HG02840 (cell line): ENCODE results near the gene CCDC12.

ENCODE experiments used
- ATAC-seq: cut with Tn5 transposase; IDR thresholded peaks from one replicate; pipeline ENCODE4 v1.9.1; 2021; ENCODE audit warnings: mild to moderate bottlenecking, moderate library complexity, moderate number of reproducible peaks; ENCODE audit not compliant: unreplicated experiment, low FRiP score

Gene CCDC12

DNA sequence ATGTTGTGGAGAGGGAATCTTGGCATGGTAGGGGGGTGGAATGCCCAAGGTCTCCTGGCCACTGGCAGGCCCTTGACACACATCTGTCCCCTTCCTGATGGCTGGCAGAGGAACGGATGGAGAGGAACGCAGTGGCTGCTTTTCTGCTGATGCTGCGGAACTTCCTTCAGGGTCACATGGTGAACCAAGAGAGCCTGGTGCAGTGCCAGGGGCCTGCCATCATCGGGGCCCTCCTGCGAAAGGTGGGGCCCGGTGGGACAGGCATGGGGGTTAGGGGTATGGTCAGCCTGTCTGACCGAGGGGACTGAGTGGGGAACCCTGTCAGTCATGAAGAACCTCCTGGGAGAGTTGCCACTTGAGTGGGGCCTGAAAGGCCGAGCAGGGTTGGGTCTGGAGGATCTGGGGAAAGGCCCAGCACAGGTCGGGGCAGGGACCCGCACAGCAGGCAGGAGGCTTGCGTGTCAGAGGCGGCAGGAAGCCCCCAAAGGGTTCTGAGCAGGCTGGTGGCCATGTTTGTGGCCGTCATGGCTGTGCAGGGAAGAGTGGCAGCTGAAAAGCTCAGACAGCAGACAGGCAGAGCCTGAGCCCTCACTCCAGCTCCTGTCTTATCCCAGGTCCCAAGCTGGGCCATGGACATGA lies 21.0 kb upstream of the CCDC12 start:
- no peak for ATAC-seq

- ATAC-seq: no peak
Measured at GRCh38 chr3:46996689-46997452, 20.3 kb upstream of the CCDC12 start.

DNA sequence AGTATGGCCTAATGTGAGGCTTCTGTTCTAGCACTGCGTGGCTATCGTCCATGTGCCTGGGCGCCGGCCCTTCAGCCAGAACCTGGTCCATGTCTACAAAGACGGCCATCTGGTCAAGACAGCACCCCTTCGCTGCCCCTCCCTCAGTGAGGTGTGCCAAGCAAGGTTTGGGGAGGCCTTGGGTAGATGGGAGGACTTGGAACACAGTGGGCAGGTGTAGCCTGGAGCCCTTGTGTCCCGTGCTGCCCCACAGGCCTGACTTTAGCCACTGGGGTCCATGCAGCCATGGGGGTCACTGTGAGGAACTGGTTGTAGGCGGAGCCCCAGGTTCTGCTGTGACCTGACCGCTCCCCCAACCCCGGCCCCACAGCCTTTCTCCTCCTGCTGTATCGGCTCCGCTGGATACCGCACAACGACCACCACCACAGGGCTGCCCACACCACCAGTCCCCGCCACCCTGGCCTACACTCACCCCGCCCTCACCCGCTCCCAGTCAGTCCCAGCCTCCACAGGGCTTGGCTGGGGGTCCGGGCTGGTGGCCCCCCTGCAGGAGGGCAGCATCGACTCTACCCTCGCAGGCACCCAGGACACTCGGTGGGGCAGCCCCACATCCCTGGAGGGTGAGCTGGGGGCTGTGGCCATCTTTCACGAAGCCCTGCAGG lies 19.5 kb upstream of the CCDC12 start:
- no peak for ATAC-seq

GRCh38 chr3:46994801-46995731 lies 18.5 kb upstream of the CCDC12 start:
- no peak for ATAC-seq

DNA sequence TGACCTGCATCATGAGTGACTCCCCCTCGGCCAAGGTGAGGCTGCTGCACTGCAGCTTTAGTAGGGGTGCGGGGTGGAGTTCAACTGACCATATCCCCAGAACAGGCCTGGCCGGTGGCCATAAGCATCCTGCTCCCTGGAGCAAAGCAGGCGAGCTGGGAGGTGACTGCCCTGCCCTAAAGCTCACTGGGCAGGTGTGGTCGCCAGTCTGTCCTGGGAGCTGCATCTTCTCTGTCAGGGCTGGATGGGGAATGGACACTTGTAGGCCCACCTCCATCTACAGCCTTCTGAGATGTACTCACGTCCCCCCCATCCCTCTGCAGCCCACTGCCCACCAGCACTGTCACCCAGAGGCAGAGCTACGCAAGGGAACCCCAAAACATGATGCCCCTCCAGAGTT lies 17.4 kb upstream of the CCDC12 start:
- no peak for ATAC-seq

DNA sequence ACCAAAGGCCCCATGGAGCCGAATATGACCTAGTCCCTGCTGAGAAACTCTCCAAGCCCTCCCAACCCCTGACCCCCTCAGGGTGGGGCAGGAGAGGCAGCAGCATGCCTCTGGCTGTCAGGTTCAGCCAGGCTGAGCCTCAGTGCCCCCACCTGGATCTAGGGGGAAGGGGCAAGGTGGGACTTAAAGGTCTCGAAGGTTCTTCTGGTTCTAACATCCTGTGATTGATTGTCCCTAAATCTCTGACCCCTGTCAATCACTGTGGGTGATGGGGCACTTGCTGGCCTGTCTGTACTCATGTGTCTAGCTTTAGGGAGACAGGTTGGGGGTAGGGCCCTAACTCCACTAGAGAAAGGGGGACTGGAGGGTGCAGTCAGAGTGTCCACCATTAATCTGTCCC lies 16.7 kb upstream of the CCDC12 start:
- no peak for ATAC-seq

DNA sequence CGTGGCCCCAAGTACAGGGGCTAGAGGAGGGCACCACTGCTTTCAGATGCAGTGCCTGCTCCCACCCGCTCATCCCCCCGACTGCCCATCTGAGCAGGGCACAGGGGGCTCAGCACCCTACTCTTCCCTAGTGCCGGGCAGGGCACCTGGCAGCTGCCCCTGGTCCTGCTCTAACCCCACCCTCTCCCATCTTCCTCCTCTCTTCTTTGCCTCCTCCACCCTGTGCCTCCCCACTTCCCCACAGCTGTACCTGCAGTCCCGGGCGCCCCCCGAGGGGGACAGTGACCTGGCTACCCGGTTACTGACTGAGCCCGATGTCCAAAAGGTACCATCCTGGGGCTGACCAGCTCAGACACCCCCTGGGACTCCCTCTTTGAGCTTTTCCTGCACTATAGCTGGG lies 15.7 kb upstream of the CCDC12 start:
- no peak for ATAC-seq

- ATAC-seq: no peak
Measured at GRCh38 chr3:46991406-46992165, 15.0 kb upstream of the CCDC12 start.

- ATAC-seq: no peak
Measured at GRCh38 chr3:46990573-46991374, 14.2 kb upstream of the CCDC12 start.

- ATAC-seq: no peak
Measured at GRCh38 chr3:46989146-46989810, 12.7 kb upstream of the CCDC12 start.

GRCh38 chr3:46988616-46989015 lies 12.1 kb upstream of the CCDC12 start:
- ATAC-seq: no peak

- ATAC-seq: peak; percentile 57
Measured at GRCh38 chr3:46987743-46988401, 11.3 kb upstream of the CCDC12 start.

GRCh38 chr3:46987319-46987742 lies 10.8 kb upstream of the CCDC12 start:
- no peak for ATAC-seq

DNA sequence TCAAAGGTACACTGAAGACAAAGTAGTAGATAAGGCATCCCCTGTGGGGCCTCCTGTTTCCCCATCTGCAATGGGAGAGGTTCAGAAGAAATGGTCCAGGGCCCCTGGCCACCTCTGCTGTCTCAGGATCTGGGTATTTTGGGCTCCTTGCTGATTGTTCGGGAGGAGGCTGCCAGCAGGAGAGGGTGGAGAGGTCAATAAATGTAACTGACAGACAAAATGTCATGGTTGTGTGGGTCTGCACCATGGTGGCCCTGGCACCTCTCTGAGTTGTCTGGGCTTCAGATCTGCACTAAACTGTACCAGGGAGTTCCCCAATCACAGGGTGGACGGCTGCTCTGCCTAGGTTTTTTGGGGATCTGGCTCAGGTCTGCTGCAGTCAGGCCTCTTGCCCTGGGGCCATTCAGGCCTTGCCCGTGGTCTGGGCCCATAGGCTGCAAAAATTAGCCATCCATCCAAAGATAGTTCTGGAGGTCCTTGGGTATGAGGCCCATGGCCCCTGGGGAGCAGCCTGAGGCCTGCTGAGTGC lies 10.3 kb upstream of the CCDC12 start:
- no peak for ATAC-seq

- no peak for ATAC-seq
Measured at GRCh38 chr3:46986055-46986730, 9.6 kb upstream of the CCDC12 start.

DNA sequence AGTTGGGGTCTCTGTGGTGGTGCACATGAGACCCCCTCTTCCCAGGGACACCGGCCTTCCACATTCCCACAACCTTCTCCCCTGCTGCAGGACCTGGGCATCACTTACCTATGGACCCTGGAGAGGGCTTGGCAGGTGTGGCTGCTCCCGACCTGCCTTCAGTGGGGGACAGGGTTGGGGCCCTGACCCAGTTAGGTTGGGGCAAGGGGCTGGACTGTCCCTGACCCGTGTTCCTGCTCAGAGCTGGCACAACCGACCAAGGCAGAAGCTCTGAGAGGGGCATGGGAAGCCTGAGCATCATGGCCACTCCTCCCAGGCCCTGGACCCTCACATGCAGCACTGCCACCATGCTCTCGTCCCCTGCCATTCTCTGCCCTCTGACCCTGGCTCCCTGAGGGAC lies 9.0 kb upstream of the CCDC12 start:
- ATAC-seq: no peak
